ENCODE results near the gene IL13. TPM values are rescaled to one million over a fixed set of nuclear protein-coding genes. Genes with fewer than 3 reads are reported as not detected.

IL13 gene
- total RNA-seq, 1 donor from 2014 or later: not detected

DNA sequence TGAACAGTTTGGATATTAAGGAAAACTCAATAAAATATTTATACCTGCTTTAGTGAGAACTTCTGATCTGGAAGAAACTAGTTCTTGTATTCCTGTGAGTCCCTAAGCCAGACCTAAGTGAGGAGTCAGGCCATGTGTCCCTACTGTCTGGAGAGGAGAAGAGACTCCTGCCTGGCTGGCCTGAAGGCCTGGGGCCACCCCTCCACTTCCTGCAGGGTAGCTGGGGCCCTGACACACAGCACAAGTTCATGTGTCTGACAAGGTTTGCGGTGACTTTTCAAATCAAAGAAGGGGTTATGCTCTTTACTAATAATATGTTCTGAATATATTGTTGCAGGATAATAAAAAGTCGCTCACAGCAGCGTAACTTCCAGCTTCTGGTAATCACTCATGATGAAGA is 16.1 kb upstream of the IL13 start:
- TF ChIP-seq, protein P1, sequence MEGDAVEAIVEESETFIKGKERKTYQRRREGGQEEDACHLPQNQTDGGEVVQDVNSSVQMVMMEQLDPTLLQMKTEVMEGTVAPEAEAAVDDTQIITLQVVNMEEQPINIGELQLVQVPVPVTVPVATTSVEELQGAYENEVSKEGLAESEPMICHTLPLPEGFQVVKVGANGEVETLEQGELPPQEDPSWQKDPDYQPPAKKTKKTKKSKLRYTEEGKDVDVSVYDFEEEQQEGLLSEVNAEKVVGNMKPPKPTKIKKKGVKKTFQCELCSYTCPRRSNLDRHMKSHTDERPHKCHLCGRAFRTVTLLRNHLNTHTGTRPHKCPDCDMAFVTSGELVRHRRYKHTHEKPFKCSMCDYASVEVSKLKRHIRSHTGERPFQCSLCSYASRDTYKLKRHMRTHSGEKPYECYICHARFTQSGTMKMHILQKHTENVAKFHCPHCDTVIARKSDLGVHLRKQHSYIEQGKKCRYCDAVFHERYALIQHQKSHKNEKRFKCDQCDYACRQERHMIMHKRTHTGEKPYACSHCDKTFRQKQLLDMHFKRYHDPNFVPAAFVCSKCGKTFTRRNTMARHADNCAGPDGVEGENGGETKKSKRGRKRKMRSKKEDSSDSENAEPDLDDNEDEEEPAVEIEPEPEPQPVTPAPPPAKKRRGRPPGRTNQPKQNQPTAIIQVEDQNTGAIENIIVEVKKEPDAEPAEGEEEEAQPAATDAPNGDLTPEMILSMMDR (conservative IDR thresholded peaks at IDR 0.05; ENCODE audit: low read depth, low read length): no peak
- H3K4me3 ChIP-seq (ENCODE audit: low read depth, low read length): no peak overlapping the region
- DNase-seq (ENCODE audit: low read depth): no peak

DNA sequence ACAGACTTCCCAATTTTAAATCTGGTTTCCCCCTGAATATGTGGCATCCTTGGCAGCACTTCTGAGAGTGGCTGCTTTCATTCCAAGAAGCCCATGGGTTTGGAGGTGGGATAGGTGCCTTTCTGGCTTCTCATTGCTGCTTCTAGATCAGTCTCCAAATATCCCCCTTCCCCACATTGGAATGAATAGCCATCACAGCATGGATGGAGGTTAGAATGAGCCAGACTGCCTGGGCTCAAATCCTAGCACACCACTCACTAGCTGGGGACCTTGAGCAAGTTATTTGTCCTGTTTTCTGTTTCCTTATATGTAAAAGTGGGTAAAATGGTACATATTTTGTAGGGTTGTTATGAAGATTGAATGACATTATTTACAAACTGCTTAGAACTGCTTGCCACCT is 13.8 kb upstream of the IL13 start:
- no peak for DNase-seq (ENCODE audit: low read depth)
- TF ChIP-seq, protein P1 (conservative IDR thresholded peaks at IDR 0.05; ENCODE audit: low read depth, low read length): no peak
- H3K4me3 ChIP-seq (ENCODE audit: low read depth, low read length): no peak overlapping the region

DNA sequence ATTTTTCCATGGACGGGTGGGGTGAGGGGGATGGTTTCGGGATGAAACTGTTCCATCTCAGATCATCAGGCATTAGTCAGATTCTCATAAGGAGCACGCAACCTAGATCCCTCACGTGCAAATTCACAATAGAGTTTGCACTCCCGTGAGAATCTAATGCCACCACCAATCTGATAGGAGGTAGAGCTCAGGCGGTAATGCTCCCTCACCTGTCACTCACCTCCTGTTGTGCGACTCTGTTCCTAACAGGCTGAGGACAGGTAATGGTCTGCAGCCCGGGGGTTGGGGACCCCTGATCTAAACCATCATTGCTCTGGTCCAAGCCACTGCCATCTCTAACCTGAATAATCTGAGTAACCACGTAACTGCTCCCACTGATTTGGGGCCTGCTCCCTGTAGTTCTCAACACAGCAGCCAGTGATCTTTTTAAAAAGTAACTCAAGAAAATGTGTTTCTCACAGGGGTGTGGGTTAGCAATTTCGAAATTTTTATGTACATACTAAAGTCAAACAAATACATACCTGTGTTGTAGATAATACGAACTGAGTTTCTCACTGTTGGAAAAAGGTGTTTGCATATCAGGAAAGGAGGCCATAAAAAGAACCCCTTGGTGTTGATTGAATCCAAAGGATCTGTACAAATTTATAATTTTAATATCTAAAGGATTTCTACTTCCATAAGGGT is 11.2 kb upstream of the IL13 start:
- TF ChIP-seq, protein P1 (conservative IDR thresholded peaks at IDR 0.05; ENCODE audit: low read depth, low read length): no peak
- no peak for DNase-seq (ENCODE audit: low read depth)
- no peak overlapping the region for H3K4me3 ChIP-seq (ENCODE audit: low read depth, low read length)

DNA sequence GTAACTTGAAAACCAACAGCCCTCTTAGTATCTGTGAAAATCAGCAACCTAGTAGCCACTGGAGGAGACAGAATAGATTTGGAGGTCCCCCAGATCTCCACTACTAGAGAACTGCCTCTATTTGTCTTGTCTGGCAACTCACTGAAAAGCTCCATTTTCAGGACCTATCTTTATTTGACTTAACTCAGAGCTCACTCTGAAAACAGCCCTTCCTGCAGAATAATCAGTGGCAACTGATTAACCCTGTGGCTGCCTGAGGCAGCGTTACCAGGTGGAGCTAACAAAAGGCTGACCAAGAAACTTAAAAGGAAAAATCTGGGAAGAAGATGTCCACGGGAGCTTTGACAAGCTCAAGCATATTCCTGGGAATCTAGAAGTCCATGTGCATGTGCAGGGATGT is 10.5 kb upstream of the IL13 start:
- no peak for DNase-seq (ENCODE audit: low read depth)
- TF ChIP-seq, protein P1 (conservative IDR thresholded peaks at IDR 0.05; ENCODE audit: low read depth, low read length): no peak
- H3K4me3 ChIP-seq (ENCODE audit: low read depth, low read length): no peak overlapping the region

DNA sequence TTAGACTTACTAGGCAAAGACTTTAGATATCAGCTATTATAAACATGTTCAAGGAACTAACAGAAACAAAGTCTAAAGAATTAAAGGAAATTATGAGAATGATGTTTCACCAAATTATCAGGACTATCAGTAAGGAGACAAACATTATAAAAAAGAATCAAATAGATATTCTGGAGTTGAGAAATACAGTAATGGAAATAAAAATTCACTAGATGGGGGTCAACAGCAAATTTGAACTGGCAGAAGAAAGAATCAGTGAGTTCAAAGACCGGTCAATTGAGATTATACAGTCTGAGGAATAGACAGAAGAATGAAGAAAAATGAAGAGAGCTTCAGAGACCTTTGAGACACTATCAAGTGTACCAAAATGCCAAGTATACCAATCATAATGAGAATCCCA is 9.6 kb upstream of the IL13 start:
- DNase-seq (ENCODE audit: low read depth): no peak
- TF ChIP-seq, protein P1 (conservative IDR thresholded peaks at IDR 0.05; ENCODE audit: low read depth, low read length): no peak
- H3K4me3 ChIP-seq (ENCODE audit: low read depth, low read length): no peak overlapping the region

DNA sequence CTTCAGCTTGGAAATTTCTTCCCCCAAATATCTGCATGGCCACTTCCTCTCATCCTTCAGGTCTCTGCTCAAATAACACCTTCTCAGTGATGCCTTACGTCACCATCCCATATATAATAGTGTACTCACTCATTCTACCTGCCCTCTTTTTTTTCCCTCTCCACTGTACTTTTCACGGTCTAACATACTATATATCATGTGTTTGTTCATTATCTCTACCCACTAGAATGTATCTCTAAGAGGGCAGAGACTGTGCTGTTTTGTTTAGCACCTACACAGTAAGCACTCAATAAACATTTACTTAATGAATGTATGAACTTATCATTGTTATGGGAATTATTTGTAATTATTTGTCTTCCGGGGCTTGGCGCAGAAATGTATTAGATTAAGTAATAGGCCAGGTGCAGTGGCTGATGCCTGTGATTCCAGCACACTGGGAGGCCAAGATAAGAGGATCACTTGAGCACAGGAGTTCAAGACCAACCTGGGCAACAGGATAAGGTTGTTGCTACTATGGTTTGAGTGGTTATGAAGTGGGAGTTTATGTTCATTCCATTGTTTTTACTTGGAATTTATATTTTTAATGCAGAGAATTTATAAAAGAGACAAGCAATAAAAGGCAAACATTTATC is 6.0 kb upstream of the IL13 start:
- TF ChIP-seq, protein P1 (conservative IDR thresholded peaks at IDR 0.05; ENCODE audit: low read depth, low read length): no peak
- DNase-seq (ENCODE audit: low read depth): no peak
- H3K4me3 ChIP-seq (ENCODE audit: low read depth, low read length): no peak overlapping the region

DNA sequence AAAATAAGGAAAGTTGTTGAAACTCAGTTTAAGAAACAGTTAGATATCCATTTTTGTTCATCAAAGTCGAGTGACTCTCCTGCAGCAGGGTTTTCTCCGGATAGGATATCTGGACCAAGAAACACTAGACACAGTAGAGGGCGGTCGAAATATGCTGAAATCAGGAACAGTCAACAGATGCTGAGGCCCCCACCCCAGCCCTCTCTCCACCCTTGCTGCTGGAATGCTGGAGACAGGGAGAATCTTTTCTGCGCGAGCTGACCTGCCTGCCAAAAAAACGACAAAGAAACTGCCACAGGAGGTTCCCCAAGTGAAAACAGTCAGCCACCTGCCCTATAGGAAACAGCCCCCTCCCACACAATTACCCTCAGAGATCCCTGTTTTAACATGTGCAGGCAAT is 4.3 kb upstream of the IL13 start:
- TF ChIP-seq, protein P1 (conservative IDR thresholded peaks at IDR 0.05; ENCODE audit: low read depth, low read length): no peak
- H3K4me3 ChIP-seq (ENCODE audit: low read depth, low read length): no peak overlapping the region
- no peak for DNase-seq (ENCODE audit: low read depth)

Measured in epithelial cell of proximal tubule (primary cell).